Stimulated activated CD4-positive, alpha-beta T cell treated with anti-CD3 and anti-CD28 coated beads, Interleukin-15, amount 100 ng/mL, for 1 hour (primary cell): ENCODE measurements around the gene SAMHD1.
"Not testable (repeated sequence)": the region's sequence is repeated elsewhere in the genome, so short reads cannot be mapped to it uniquely, and the experiment has no call there.

ENCODE experiments used
- DNase-seq, 2 donors: peaks; one replicate each; pipeline ENCODE4 v3.0.0-alpha.2; 2020; ENCODE audit warnings: low read depth in 1 of 2, low spot score in 1 of 2

The SAMHD1 gene

DNA sequence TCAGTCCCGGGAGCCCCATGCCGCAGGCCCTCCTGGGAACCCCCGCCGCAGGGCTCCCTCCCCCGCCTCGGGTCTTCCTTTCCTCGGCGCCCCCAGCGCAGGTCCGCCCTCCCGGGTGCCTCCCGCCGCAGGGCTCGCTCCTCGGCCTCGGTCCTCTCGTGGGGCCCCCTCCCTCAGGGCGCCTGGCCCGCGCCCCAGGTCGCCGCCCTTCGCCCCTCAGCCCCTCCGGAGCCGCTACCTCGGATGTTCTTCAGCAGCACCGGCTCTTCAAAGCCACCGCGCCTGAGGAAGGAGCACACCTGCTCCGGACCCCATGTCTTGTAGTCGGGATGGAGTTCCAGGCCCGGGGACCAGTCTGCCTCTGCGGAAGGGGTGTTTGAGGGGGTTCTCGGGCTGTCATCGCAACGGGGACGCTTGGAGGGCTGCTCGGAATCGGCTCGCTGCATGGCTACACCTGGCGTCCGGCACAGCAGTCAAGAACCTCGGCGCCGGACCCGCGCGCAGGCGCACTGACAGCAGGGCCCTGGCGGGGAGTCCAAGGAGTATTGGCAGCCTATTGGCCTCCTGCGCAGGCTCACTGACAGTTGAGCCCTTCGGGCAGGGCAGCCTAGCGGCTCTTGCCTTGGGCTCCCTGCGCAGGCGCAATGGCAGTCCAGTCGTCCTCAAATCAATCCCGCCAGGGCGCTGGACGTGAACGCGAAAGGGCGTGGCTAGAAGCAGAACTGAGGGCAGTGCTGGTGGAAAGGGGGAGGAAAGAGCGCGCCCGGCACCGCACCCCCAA is at the start of gene SAMHD1:
Gene SAMHD1 (minus strand): TSS at position 511 of the 781 bp plus-strand sequence. CDS start 65 bp downstream, at position 446.
- peak; percentile 77 for DNase-seq

GRCh38 chr20:37000171-37000570 is 48.7 kb upstream of the SAMHD1 start:
- DNase-seq = not testable (repeated sequence)

DNA sequence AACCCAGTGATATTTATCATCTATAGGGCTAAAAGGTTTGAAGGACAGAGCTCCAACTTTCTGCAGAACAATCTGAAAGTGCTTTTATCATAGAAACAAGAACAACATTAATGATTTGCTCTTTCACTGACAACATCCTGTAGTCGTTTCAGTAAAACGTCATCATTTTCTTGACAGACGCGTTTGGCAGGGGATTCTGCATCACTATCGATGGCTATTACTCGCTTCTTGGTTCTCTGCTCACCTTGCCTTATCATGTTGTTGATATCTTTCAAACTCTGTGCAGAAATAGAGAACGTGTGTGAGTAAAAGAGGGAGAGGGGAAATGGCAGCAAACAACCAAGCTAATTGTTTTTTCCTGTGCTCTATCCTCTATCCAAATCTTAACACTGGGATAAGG is 47.1 kb upstream of the SAMHD1 start:
- DNase-seq = no peak

GRCh38 chr20:36997121-36997520 is 45.6 kb upstream of the SAMHD1 start:
- no peak for DNase-seq

DNA sequence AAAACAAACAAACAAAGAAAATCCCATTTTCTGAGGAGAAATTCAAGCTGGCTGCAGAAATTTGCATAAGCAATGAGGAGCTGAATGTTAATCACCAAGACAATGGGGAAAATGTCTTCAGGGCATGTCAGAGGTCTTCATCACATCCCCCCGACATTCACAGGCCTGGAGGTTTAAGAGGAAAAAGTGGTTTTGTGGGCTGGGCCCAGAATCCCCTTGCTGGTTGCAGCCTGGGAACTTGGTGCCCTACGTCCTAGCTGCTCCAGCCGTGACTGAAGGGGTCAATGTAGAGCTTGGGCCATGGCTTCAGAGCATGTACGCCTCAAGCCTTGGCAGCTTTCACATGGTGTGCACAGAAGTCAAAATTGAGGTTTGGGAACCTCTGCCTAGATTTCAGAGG is 42.7 kb upstream of the SAMHD1 start:
- DNase-seq = not testable (repeated sequence)

GRCh38 chr20:36992802-36993334 is 41.4 kb upstream of the SAMHD1 start:
- no peak for DNase-seq

- no peak for DNase-seq
Measured at GRCh38 chr20:36991703-36992102, 40.2 kb upstream of the SAMHD1 start.

GRCh38 chr20:36989797-36990196 is 38.3 kb upstream of the SAMHD1 start:
- DNase-seq = no peak

GRCh38 chr20:36988494-36988966 is 37.0 kb upstream of the SAMHD1 start:
- DNase-seq = no peak

DNA sequence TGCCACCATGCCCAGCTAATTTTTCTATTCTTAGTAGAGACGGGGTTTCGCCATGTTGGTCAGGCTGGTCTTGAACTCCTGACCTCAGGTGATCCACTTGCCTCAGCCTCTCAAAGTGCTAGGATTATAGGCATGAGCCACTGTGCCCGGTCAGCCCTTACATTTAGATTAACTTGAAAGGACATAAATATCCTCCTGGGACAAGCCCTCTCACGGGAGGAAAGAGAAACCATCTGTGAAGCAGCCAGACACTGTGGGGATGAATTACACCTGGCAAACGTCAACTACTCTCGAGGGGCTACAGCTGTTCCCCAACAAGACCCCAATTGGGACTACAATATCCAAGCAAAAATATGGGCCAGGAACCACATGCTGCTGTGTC is 32.7 kb upstream of the SAMHD1 start:
- DNase-seq = no peak

DNA sequence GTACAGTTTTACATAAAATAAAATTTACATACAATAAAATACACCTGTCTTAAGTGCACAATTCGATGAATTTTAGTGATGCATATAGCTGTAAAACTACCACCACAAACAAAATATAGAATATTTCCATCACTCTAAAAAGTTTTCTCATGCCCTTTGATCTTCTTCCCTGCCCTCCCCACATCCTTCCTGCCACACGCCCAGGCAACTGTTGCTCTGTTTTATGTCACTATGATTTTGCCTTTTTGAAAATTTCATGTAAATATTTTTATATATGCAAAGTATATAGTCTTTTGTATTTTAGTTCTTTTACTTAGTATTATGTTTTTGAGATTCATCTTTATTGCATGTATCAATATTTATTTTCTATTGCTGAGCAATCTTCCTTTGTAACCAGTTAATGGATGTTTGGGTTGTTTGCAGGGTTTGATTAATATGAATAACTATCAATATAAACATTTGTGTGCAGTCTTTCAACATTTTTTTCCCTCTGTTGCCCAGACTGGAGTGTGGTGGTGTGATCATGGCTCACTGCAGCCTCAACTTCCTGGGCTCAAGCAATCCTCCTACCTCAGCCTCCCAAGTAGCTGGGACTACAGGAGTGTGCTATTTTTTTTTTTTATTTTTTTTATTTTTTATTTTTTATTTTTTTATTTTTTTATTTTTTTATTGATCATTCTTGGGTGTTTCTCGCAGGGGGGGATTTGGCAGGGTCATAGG is 23.8 kb upstream of the SAMHD1 start:
- peak in 1 of 2 donors; percentile 38 for DNase-seq

DNA sequence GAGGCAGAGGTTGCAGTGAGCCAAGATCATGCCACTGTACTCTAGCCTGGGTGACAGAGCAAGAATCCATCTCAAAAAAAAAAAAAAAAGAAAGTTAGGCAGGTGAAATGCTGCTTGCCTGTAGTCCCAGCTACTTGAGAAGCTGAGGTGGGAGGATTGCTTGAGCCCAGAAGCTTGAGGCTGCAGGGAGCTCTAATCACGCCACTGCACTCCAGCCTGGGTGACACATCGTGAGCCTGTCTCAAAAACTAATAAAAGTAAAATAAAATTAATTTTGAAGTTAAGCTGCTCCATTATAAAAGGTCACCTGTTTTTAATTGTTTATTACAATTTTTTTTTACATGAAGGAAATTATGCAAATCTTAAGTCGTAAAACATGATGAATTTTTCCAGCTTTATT is 23.2 kb upstream of the SAMHD1 start:
- no peak for DNase-seq

DNA sequence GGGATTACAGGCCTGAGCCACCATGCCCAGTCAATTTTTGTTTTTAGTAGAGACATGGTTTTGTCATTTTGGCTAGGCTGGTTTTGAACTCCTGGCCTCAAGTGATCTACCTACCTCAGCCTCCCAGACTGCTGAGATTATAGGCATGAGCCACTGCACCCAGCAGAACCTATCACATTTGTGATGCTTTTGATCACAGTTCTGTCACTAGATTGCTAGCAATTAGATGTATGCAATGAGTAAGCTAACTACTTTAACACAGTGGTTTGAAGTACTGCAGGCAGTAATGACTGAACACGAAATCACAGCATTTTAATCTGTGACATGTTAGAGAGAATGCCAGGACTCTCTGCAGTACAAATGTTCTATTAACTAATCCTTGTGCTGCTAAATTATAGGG is 19.6 kb upstream of the SAMHD1 start:
- no peak for DNase-seq

GRCh38 chr20:36969478-36970186 is 18.1 kb upstream of the SAMHD1 start:
- no peak for DNase-seq

DNA sequence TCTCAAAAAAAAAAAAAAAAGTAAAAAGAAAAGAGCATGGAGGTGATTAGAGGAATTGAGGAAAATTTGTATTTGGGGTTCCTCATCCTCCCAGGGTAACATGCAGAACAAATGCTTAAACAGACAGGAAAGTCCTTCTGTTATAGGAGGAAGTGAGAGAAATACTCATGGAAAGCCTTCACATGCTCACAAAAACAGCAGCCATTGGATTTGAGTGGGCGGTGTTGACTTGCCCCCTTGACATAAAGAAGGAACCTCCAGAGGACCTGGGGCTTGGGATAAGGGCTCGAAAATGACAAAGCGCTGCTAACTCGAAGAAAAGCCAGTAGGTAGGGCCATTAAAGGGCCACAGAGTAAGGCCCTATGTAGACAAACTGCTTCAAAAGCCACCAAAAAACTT is 17.5 kb upstream of the SAMHD1 start:
- no peak for DNase-seq

GRCh38 chr20:36967636-36968035 is 16.1 kb upstream of the SAMHD1 start:
- no peak for DNase-seq

GRCh38 chr20:36966965-36967364 is 15.5 kb upstream of the SAMHD1 start:
- not testable (repeated sequence) for DNase-seq

- DNase-seq = not testable (repeated sequence)
Measured at GRCh38 chr20:36962354-36962941, 10.9 kb upstream of the SAMHD1 start.

DNA sequence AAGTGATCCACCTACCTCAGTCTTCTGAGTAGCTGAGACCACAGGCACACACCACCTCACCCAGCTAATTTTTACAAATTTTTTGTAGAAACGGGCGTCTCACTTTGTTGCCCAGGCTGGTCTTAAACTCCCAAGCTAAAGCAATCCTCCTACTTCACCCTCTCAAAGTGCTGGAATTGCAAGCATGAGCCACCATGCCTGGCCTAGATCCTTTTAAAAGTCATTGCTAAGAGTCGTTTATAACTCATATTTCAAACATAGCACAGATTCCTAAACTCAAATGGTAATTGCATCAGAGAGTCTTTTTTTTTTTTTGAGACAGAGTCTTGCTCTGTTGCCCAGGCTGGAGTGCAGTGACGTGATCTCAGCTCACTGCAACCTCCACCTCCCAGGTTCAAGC is 7.7 kb upstream of the SAMHD1 start:
- no peak for DNase-seq

GRCh38 chr20:36957875-36958667 is 6.6 kb upstream of the SAMHD1 start:
- DNase-seq = no peak
